GM08714 (cell line): ENCODE measurements around the gene ECPAS.

Experiments
- H3K4me3 ChIP-seq: fragments of 200-500 bp; sonication (Bioruptor generic); 2 replicates; pipeline ENCODE4 v1.5.1; 2014; ENCODE audit warnings: mild to moderate bottlenecking, low read length, inconsistent platforms
- ZNF274 ChIP-seq: IDR thresholded peaks from 2 replicates; pipeline ENCODE4 v1.6.1; 2012; ENCODE audit warnings: mild to moderate bottlenecking, low read depth, low read length

Gene ECPAS

GRCh38 chr9:111484572-111484894, 350 bp upstream of the ECPAS start:
- H3K4me3 ChIP-seq: peak overlapping the region; percentile 61
- TF ChIP-seq ZNF274: no peak

- peak overlapping the region; percentile 61 for H3K4me3 ChIP-seq
- TF ChIP-seq ZNF274: no peak
Observed at GRCh38 chr9:111483439-111483857, 735 bp downstream of the ECPAS start.

- H3K4me3 ChIP-seq: peak overlapping the region; percentile 61
- no peak for TF ChIP-seq ZNF274
Observed at GRCh38 chr9:111482694-111483438, 1.3 kb downstream of the ECPAS start.

GRCh38 chr9:111481885-111482636, 2.1 kb downstream of the ECPAS start:
- peak overlapping the region; percentile 61 for H3K4me3 ChIP-seq
- TF ChIP-seq ZNF274: no peak

GRCh38 chr9:111477677-111478076, 6.5 kb downstream of the ECPAS start:
- TF ChIP-seq ZNF274: no peak
- no peak overlapping the region for H3K4me3 ChIP-seq

- no peak for TF ChIP-seq ZNF274
- H3K4me3 ChIP-seq: no peak overlapping the region
Observed at GRCh38 chr9:111475195-111475594, 9.0 kb downstream of the ECPAS start.

GRCh38 chr9:111474385-111474784, 9.8 kb downstream of the ECPAS start:
- no peak for TF ChIP-seq ZNF274
- no peak overlapping the region for H3K4me3 ChIP-seq

GRCh38 chr9:111467778-111468367, 16.3 kb downstream of the ECPAS start:
- TF ChIP-seq ZNF274: no peak
- no peak overlapping the region for H3K4me3 ChIP-seq

GRCh38 chr9:111463048-111463447, 21.1 kb downstream of the ECPAS start:
- no peak overlapping the region for H3K4me3 ChIP-seq
- TF ChIP-seq ZNF274: no peak

- TF ChIP-seq ZNF274: no peak
Observed at GRCh38 chr9:111458139-111459009, 25.8 kb downstream of the ECPAS start.

GRCh38 chr9:111456529-111456928, 27.7 kb downstream of the ECPAS start:
- no peak overlapping the region for H3K4me3 ChIP-seq
- no peak for TF ChIP-seq ZNF274

More at GRCh38 chr9:111458139-111459009, 25.8 kb downstream of the ECPAS start:
- H3K4me3 ChIP-seq: no peak overlapping the region

- TF ChIP-seq ZNF274: no peak
Observed at GRCh38 chr9:111455638-111456037, 28.5 kb downstream of the ECPAS start.

GRCh38 chr9:111454751-111455150, 29.4 kb downstream of the ECPAS start:
- no peak for TF ChIP-seq ZNF274
- no peak overlapping the region for H3K4me3 ChIP-seq

More at GRCh38 chr9:111455638-111456037, 28.5 kb downstream of the ECPAS start:
- no peak overlapping the region for H3K4me3 ChIP-seq

- TF ChIP-seq ZNF274: no peak
- no peak overlapping the region for H3K4me3 ChIP-seq
Observed at GRCh38 chr9:111451570-111451969, 32.6 kb downstream of the ECPAS start.
